HS-27A (cell line): Measurements from ENCODE around the gene SIGLEC7.

Source experiments
- DNase-seq: peaks from one replicate; pipeline ENCODE4 v3.0.0-alpha.2; 2012; ENCODE audit warnings: low read depth, missing footprints

The SIGLEC7 gene

DNA sequence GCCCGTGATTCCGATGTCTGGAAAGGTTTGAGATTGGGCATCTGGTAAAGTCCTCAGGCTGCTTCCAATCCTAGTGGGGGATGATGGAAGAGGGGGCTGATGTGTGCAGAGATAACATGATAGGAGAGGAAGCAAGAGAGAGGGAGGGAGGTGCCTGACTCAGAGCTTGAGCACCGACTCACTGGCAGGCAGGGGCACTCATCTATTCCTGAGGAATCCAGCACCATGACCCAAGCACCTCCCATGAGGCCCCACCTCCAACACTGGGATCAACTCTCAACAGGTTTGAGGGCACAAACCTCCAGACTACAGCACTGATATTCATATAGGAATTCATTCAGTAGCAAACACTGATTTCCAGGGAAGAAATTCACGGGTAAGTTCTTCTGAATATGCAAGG, 23.0 kb upstream of the SIGLEC7 start:
- DNase-seq = no peak

DNA sequence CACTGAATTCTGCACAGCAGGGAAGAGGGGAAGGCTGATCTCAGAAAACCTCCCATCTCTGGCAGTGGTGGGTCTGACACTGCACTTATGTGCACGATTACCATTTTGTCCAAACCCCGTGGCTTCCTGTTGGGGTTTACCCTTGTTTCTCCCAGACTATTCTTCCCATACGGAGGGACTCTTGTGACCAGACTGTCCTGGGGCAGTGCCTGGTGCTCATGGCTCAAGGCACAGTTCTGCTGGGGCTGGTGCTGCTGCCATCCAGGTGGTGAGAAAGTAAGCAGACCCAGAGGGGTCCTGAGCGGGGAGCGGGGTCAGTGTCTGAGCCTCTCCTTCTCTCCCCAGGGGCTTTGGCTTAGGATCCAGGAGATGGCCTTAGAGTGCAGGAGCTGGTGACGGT, 22.5 kb upstream of the SIGLEC7 start:
- DNase-seq = no peak

DNA sequence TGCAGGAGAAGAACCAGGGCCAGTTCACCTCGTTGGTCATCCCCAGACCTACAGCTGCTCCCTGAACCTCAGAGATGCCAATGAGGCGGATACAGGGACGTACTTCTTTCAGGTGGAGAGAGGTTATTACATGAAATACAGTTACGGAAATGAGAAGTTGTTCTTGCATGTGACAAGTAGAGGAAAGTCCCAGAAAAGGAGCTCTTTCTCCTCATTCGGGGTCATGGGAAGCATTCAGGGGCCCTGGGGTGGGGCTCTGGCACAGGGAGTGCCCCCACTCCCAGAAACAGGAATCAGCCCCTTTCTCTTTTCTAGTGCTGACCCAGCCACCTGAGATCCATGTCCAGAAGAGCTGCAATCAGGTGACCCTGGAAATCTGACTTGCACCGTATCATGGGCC, 21.9 kb upstream of the SIGLEC7 start:
- DNase-seq = no peak

GRCh38 chr19:51121257-51121656, 20.8 kb upstream of the SIGLEC7 start:
- no peak for DNase-seq

DNA sequence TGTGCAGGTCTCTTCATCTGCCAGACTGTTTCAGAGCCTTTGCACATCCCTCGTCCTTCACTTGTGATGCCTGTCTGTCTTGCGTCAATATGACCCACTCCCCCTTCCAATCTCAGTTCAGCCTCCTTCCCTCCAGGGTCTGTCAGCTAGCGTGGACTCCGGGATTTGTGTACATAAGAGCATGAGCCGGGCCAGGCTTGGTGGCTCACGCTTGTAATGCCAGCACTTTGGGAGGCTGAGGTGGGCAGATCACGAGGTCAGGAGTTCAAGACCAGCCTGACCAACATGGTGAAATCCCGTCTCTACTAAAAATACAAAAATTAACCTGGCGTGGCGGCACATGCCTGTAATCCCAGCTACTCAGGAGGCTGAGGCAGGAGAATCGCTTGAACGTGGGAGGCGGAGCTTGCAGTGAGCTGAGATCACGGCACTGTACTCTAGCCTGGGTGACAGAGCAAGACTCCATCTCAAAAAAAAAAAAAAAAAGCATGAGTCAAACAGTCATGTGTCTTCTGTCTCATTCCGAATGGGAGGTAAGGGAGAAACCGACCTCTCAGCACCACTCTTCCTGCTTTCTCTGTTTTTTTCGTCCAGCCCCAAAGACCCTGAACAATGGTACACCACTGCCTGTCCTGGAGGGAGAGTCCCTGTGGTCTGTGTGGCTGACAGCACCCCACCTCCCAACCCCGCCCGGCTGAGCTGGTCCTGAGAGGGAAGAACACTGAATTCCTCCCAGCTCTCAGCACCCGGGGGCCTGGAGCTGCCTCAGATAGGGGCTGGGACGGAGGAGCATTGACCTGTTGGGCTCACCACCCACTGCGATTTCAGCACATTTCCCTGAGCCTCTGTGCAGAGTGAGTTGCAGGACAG, 19.8 kb upstream of the SIGLEC7 start:
- no peak for DNase-seq

- no peak for DNase-seq
Observed at GRCh38 chr19:51123381-51123800, 18.7 kb upstream of the SIGLEC7 start.

DNA sequence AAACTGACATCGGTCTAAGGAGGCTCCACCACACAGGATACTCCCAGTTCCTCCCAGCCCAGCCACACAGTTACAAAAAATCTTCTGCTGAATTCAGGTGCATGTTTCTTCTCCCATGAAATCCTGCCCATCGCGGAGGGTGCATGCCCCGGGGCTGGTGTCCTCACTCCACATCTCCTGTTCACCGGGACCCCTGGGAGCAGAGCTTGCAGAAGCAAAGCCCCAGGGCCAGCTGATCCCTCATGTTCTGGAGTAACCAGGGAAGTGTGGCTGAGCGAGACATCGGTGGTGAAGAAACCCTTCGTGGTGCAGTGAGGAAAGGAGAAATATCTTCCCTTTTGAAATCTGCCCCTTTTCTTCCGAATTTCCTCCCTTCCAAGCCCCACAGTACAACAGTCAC, 18.3 kb upstream of the SIGLEC7 start:
- DNase-seq = no peak

DNA sequence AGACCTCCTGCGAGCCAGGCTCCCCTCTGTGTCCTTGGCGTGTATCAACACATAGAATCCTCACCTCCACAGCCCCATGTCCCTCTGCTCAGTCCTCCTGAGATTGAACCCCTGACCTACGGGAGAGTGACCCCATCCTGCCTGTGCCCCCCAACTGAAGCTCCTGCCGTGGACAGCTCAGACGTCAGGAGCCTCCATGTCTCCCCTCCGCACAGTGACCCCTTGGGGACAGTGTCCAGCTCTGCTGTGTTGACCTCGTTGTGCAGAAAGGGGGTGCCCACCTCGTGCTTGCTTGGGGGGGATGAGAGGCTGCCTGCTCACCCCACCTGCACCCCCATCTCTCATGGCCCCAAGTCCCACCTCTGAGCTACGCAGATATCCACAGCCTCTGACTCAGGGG, 17.9 kb upstream of the SIGLEC7 start:
- DNase-seq = no peak

GRCh38 chr19:51124729-51125128, 17.4 kb upstream of the SIGLEC7 start, which contains the start of gene SIGLEC9:
SIGLEC9 (plus strand) TSS chr19:51124906; CDS start chr19:51124975, 69 bp downstream.
- DNase-seq = no peak

DNA sequence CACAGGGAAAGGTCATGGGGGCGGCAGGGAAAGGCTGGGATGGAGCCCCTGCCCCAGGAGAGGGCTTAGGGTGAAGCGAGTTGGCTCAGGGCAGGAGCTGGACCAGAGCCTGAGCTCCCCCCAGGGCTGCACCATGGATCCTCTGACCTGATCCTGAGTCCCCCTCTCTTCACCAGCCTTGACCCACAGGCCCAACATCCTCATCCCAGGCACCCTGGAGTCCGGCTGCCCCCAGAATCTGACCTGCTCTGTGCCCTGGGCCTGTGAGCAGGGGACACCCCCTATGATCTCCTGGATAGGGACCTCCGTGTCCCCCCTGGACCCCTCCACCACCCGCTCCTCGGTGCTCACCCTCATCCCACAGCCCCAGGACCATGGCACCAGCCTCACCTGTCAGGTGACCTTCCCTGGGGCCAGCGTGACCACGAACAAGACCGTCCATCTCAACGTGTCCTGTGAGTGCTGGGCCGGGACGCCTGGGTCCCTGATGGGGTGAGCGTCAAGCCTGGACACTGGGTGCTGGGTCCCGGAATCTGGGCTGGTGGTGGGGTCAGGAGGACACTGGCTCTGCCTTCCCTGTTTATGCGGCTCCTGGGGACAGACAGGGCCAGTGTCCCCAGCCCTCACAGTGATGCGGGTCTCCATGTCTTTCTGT, 16.6 kb upstream of the SIGLEC7 start:
- DNase-seq = no peak

DNA sequence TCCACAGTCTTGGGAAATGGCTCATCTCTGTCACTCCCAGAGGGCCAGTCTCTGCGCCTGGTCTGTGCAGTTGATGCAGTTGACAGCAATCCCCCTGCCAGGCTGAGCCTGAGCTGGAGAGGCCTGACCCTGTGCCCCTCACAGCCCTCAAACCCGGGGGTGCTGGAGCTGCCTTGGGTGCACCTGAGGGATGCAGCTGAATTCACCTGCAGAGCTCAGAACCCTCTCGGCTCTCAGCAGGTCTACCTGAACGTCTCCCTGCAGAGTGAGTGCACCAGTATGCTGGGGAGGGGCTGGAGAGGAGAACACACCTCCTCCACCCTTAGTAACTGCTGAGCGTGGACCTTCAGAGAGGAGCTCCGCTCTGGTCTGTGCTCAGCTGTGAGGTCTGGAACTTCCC, 15.1 kb upstream of the SIGLEC7 start:
- DNase-seq = no peak

DNA sequence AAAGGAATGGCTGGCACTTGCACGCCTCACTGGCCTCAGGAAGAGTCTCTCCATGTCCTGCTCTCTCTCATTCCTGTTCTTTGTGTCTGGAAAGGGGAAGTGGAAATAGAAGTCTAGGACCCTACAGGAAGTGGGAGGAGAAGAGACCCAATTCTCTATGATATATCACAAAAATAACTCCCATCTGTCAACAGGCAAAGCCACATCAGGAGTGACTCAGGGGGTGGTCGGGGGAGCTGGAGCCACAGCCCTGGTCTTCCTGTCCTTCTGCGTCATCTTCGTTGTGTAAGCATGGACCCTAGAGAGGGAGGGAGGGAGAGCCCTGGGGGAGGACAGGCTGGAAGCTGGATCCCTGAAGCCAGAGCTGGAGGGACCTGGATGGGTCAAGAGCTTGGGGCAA, 14.3 kb upstream of the SIGLEC7 start:
- no peak for DNase-seq

DNA sequence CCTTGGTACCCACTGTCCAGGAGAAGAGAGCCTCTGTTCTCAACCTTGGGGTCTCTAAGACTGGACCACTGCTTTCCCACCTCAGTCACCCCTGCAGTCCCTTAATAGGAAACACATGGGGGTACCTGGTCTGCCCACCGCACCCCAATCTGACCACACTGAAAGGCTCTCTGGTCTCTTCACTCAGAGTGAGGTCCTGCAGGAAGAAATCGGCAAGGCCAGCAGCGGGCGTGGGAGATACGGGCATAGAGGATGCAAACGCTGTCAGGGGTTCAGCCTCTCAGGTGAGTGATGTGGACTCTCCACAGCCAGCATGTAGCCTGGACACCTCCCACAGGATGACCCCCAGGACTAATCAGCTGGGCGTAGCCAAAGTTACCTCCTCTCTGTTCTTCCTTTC, 13.9 kb upstream of the SIGLEC7 start:
- no peak for DNase-seq

- DNase-seq = no peak
Observed at GRCh38 chr19:51129716-51130115, 12.4 kb upstream of the SIGLEC7 start.

DNA sequence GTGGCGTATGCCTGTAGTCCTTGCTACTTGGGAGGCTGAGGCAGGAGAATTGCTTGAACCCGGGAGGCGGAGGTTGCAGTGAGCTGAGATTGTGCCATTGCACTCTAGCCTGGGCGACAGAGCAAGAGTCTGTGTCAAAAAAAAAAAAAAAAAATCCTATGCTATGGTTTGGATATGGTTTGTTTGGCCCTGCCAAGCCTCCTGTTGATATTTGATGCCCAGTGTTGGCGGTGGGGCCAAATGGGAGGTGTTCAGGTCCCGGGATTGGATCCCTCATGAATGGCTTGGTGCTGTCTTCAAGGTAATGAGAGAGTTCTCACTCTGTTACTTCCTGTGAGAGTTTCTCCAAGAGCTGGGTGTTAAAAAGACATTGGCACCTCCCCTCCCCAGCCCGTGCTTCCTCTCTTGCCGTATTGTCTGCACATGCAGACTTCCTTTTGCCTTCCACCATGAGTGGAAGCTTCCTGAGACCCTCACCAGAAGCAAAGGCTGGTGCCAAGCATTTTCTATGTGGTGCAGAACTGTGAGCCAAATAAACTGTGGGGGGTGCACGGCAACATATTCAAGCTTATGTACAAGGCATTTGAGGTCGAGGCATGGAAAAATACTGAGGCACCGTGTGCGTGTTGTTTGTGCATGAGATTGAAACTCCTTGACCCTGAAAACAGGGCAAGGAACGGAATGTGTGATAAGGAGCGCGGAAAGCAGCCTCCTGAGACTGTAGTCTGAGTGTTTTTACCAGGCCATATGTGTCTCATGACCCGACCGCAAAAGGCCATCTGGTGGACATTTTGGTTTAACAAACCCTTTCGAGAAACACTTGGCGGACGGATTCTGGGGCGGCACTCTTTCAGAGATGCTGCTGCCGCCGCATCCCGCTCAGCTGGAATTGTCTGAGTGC, 10.1 kb upstream of the SIGLEC7 start:
- no peak for DNase-seq

DNA sequence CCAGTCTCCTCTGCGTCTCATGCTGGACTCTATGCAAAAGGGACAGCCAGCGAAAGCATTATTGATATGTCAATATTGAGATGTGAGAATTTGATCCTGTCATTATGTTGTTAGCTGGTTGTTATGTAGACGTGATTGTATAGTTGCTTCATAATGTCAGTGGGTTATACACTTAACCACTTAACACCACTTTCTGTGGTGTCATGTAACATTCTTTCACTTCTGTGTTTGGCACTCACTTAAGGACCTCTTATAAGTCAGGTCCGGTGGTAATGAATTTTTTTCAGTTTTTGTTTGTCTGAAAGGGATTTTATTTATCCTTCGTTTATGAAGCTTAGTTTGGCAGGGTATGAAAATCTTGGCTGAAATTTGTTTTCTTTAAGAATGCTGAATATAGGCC, 7.1 kb upstream of the SIGLEC7 start:
- no peak for DNase-seq

- no peak for DNase-seq
Observed at GRCh38 chr19:51135986-51136762, 5.9 kb upstream of the SIGLEC7 start.

DNA sequence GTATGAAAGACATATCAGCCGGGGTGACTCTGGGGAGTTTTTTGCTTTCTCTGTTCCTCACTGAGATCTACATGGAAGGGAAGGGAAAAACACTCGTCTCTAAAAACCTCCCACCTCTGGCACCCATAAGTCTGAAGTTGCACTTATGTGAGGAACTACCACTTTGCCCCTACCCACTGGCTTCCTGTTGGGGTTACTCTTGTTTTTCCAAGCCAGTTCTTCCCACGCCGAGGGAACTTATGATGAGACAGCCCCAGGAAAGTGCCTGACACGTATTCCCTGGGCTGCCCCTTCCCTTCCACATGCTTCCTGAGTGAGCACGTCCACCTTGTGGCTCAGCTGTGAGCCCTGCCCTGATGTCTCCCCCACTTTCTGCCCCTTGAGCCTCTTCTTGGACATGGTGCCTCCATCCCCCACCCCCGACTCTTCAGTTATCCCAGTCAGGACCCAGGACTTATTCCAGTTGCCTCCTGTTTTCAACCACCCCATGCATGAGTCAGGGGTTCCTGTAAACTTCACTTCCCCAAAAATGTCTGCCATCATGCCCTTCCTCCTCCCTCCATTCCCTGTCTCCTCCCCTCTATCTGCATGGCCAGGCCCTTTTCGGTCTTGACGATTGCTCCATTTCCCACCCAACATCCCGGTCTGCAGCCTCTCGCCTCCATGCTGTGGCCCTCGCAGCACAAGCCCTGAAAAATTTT, 5.1 kb upstream of the SIGLEC7 start:
- no peak for DNase-seq

GRCh38 chr19:51137792-51138425, 4.2 kb upstream of the SIGLEC7 start:
- no peak for DNase-seq

DNA sequence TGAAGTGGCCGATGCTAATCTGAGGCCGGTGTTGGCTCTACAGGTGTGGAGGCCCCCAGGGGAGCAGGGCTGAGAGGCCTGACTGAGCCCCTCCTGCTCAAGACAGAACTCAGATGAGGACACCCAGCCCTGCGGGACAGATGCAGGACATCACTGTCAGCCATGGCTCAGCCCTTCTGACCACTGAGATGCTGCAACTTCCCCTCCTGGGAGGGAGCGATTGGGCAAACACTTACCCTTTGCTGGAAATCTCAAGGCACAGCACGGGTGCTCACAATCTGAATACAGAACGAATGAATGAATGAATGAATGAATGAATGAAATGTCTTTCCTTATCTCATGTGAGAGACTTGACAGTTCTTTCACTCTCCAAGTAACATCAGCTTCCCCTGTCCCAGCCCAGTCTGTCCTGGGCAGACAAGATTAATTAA, 3.5 kb upstream of the SIGLEC7 start:
- no peak for DNase-seq
